ENCODE results near the gene PBLD. TPM values are rescaled to one million over a fixed set of nuclear protein-coding genes. Genes with fewer than 3 reads are reported as not detected.
A peak's percentile ranks its signal among the peaks of the same experiment; 100 is the strongest.

PBLD gene
- total and polyA plus RNA-seq, 3 experiments from 2014 or later: 0.95 to 1.7 (median 1.2) TPM

DNA sequence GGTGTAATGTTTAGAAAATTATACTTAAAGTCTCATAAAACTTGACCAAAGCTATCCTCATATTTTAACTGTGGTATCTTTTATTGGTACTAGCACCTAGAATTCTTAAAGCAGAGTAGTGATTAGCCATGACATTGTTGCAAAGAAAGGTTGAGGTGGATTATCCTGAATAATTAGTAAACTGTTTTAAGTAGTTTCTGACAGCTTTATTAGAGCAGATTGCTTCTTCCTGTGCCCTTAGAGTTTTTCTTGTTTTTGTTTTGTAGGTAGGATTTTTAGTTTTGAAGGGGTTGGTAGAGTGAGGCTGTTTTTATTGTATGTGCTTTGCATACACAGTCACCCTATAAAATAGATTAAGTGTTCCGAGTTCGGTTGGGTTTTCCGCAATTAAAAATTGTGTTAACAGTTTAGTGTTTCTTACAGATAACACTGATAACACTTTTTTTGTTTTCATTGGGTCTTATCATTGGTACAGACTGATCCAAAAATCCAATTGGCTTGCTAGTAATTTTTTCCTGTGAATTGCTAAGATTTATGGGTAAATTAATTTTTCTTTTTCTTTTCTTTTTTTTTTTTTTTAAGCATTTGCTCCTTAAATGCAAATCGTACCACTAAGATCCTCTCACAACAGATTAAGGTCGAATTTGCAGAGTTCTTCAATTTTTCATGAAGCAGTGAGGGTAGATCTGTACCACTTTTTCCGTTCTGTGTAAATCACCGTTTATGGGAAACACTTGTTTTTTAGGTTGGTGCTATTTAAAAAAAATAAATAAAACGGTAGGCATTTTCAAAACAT is 2.1 kb upstream of the PBLD start:
- Mint-ChIP-seq H3K9me3 (peaks cover 0 to 3% (median 0%) of the 10 kb centered on the region in 5 donors), H3K36me3 (peaks cover 0 to 61% (median 9%) of the 10 kb centered on the region in 3 donors), H3K4me1 (peaks cover 57 to 87% (median 74%) of the 10 kb centered on the region in 3 donors), H3K4me3 (peak overlapping the region; percentile 96 to 100 (median 100)), H3K27ac (peak overlapping the region; percentile 79 to 100 (median 98)), H3K27me3 (peaks cover 0 to 6% of the 10 kb centered on the region in 2 donors)
- H3K4me1 ChIP-seq (ENCODE audit: insufficient read depth, low read length): peaks cover 36% of the 10 kb centered on the region
- no peaks in the 10 kb centered on the region for H3K9me3 ChIP-seq (ENCODE audit: low read length)
- H3K27me3 ChIP-seq (ENCODE audit: insufficient read depth, low read length, poor library complexity, severe bottlenecking): no peaks in the 10 kb centered on the region
- peak overlapping the region; percentile 95 for H3K4me3 ChIP-seq (ENCODE audit: low read length)
- ChIA-PET CTCF (interaction anchor here (4.9 kb wide), 1 partner anchor 14 kb away, joined by 18 read pairs; no protein-coding TSS in a partner anchor), POLR2A (interaction anchor here (0.5 to 0.7 kb wide), 2 partner anchors 78 to 566 kb away, joined by 5 to 6 read pairs; partner anchors contain the start of gene DDX50)
- H3K27ac ChIP-seq (ENCODE audit: low read depth, low read length): peak overlapping the region; percentile 1
- no peak for DNase-seq
- peaks cover 16% of the 10 kb centered on the region for H3K36me3 ChIP-seq (ENCODE audit: insufficient read depth, low read length)

DNA sequence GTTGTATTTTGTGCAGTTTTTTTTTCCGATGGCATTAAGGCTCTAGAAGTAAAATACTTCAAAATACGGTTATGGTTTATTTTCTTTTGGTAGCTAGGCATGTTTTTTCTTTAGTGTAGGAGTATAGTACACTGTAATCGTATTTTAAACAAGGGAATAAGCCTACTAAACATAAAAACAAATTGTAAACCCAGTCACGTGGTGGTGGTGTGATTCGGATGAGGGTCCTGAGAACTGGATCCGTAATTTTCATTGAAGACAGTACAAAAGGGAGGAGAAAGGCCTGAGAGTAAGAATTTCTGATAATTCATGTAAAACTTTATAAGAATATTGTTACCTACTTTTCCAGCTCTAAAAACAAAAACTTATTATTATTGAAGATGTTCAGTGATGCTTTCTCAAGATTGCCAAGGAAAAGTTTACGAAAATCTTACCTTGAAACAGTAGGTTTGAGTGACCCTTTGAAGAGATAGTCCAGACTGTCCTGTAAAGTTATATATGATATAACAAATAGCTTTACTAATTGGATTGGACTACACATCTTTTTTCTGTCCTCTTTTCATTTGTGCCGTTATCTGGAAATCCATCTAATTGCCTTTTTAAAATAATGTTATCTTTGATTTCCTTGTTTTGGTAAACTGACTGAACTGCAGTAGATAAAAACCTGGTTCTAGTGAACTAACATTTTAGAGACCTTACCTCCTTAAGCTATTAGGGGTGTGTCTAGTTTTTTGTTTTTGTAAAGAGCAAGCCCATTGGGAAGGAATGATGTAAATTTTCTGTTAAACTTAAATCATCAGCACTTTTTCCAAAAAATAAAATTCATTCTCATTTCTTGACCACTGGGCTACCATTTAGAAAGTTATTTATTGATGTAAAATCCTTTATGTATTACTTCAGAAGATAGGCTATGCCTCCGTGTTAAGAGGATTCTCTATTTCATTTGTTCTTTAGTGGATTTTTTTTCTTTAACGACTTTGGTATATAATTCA is 1.0 kb upstream of the PBLD start:
- peak overlapping the region; percentile 96 for H3K27ac ChIP-seq (ENCODE audit: low read depth, low read length)
- Mint-ChIP-seq H3K27ac (peak overlapping the region; percentile 98 to 100 (median 100)), H3K9me3 (peaks cover 0 to 3% (median 0%) of the 10 kb centered on the region in 5 donors), H3K27me3 (peaks cover 0 to 6% of the 10 kb centered on the region in 2 donors), H3K4me1 (peaks cover 52 to 77% (median 65%) of the 10 kb centered on the region in 3 donors), H3K36me3 (peaks cover 0 to 50% (median 7%) of the 10 kb centered on the region in 3 donors), H3K4me3 (peak overlapping the region; percentile 96 to 100 (median 100))
- no peak for DNase-seq
- POLR2A ChIA-PET: interaction anchor here (0.5 to 2.5 kb wide), 6 partner anchors 15 to 569 kb away, joined by 3 to 23 read pairs (median 4); partner anchors contain the start of gene SIRT1
- H3K36me3 ChIP-seq (ENCODE audit: insufficient read depth, low read length): peaks cover 5% of the 10 kb centered on the region
- no peaks in the 10 kb centered on the region for H3K9me3 ChIP-seq (ENCODE audit: low read length)
- peaks cover 36% of the 10 kb centered on the region for H3K4me1 ChIP-seq (ENCODE audit: insufficient read depth, low read length)
- no peaks in the 10 kb centered on the region for H3K27me3 ChIP-seq (ENCODE audit: insufficient read depth, low read length, poor library complexity, severe bottlenecking)
- CTCF ChIA-PET: interaction anchor here (0.9 to 4.9 kb wide), 4 partner anchors 9 to 73 kb away, joined by 3 to 18 read pairs (median 5); partner anchors contain the start of gene RUFY2
- peak overlapping the region; percentile 95 for H3K4me3 ChIP-seq (ENCODE audit: low read length)

DNA sequence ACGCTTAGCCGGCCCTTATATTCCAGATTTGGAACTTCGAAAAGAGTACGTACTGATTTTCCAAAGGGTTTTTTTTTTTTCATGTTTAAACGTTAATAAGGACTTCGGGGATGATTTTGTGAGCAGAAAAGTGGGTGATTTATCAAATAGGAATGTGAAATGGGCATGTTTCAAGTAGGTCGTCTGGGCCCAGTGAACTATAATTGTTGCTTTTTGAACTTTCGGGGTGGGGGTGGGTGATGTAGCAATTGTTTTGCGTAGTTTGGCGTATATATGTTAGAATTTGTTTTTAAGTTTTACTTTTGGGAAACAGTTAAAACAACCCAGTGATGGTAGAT is 299 bp upstream of the PBLD start:
- H3K4me1 Mint-ChIP-seq: peaks cover 49 to 71% (median 60%) of the 10 kb centered on the region in 3 donors
- no peaks in the 10 kb centered on the region for H3K36me3 ChIP-seq (ENCODE audit: insufficient read depth, low read length)
- peak overlapping the region; percentile 96 for H3K27ac ChIP-seq (ENCODE audit: low read depth, low read length)
- no peak for DNase-seq
- ChIA-PET CTCF (interaction anchor here (0.9 to 4.9 kb wide), 4 partner anchors 9 to 74 kb away, joined by 3 to 18 read pairs (median 5); partner anchors contain the start of gene RUFY2), POLR2A (interaction anchor here (0.5 to 2.5 kb wide), 10 partner anchors 8 to 569 kb away, joined by 3 to 23 read pairs (median 6); partner anchors contain the start of gene SIRT1)
- no peaks in the 10 kb centered on the region for H3K9me3 ChIP-seq (ENCODE audit: low read length)
- H3K27ac Mint-ChIP-seq: peak overlapping the region; percentile 98 to 100 (median 100)
- peaks cover 0 to 44% (median 4%) of the 10 kb centered on the region in 3 donors for H3K36me3 Mint-ChIP-seq
- H3K4me3 Mint-ChIP-seq: peak overlapping the region; percentile 96 to 100 (median 100)
- peaks cover 36% of the 10 kb centered on the region for H3K4me1 ChIP-seq (ENCODE audit: insufficient read depth, low read length)
- peaks cover 0 to 3% (median 0%) of the 10 kb centered on the region in 5 donors for H3K9me3 Mint-ChIP-seq
- H3K27me3 ChIP-seq (ENCODE audit: insufficient read depth, low read length, poor library complexity, severe bottlenecking): no peaks in the 10 kb centered on the region
- H3K4me3 ChIP-seq (ENCODE audit: low read length): peak overlapping the region; percentile 95
- H3K27me3 Mint-ChIP-seq: peaks cover 0 to 6% of the 10 kb centered on the region in 2 donors

DNA sequence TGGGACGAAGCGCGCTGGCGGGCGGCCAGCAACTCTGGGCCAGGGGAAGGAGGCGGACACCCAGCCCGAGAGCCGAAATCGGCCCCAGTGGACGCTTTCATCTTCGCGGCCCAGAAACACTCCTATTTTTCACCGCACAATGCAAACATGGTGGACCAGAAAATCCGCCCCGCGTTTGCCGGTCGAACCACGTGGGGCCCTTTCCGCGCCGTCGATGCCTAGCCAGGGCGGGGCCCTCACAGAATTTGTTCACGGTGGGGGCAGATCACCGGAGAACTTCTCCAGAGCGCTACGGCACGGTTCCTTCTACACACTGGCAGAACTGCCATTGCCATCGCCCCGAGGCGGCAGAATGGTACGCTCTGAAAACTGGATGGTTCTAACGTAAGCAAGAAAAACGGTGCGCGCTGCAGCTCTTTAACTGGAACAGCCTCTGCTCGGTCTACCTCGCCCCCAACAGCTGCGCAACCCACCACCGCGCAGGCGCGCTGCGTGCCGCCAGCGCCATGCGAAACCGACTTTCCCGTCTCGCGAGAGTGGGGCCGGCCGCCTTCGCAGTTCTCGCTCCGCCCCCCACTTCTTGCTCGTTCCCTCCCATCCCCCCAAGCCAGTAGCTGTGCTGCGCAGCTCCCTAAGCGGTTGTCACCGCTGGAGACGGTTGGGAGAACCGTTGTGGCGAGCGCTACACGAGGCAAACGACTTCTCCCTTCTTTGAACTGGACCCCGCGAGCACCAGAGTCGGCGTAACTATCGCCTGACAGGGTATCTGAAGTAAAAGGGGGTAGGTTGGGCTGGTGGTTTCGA is 1.1 kb downstream of the PBLD start, which contains the start of gene HNRNPH3:
HNRNPH3 (plus strand) TSS at position 610 of the 804 bp plus-strand sequence. CDS start 5,158 bp downstream, outside the sequence.
- Histone ChIP-seq H3K9me3 (ENCODE audit: low read length) (no peaks in the 10 kb centered on the region), H3K27ac (ENCODE audit: low read depth, low read length) (peak within 1 kb of the TSS; percentile 96), H3K27me3 (ENCODE audit: insufficient read depth, low read length, poor library complexity, severe bottlenecking) (no peaks in the 10 kb centered on the region), H3K4me1 (ENCODE audit: insufficient read depth, low read length) (peaks cover 23% of the 10 kb centered on the region), H3K36me3 (ENCODE audit: insufficient read depth, low read length) (no peaks in the 10 kb centered on the region), H3K4me3 (ENCODE audit: low read length) (peak within 1 kb of the TSS; percentile 95)
- H3K4me1 Mint-ChIP-seq: peaks cover 38 to 58% (median 46%) of the 10 kb centered on the region in 3 donors
- peaks cover 0 to 36% (median 4%) of the 10 kb centered on the region in 3 donors for H3K36me3 Mint-ChIP-seq
- peaks cover 0 to 6% of the 10 kb centered on the region in 2 donors for H3K27me3 Mint-ChIP-seq
- POLR2A ChIA-PET: interaction anchor here (0.6 to 2.5 kb wide), 17 partner anchors 9 to 710 kb away, joined by 3 to 23 read pairs (median 7); partner anchors contain the start of genes DDX21, RUFY2 and SIRT1
- CTCF ChIA-PET: interaction anchor here (0.7 to 4.9 kb wide), 4 partner anchors 17 to 476 kb away, joined by 3 to 18 read pairs (median 4); no protein-coding TSS in a partner anchor
- peak; percentile 98 to 99 (median 99) for DNase-seq
- peaks cover 0 to 3% (median 0%) of the 10 kb centered on the region in 5 donors for H3K9me3 Mint-ChIP-seq
- peak within 1 kb of the TSS; percentile 98 to 100 (median 100) for H3K27ac Mint-ChIP-seq
- H3K4me3 Mint-ChIP-seq: peak within 1 kb of the TSS; percentile 96 to 100 (median 100)

DNA sequence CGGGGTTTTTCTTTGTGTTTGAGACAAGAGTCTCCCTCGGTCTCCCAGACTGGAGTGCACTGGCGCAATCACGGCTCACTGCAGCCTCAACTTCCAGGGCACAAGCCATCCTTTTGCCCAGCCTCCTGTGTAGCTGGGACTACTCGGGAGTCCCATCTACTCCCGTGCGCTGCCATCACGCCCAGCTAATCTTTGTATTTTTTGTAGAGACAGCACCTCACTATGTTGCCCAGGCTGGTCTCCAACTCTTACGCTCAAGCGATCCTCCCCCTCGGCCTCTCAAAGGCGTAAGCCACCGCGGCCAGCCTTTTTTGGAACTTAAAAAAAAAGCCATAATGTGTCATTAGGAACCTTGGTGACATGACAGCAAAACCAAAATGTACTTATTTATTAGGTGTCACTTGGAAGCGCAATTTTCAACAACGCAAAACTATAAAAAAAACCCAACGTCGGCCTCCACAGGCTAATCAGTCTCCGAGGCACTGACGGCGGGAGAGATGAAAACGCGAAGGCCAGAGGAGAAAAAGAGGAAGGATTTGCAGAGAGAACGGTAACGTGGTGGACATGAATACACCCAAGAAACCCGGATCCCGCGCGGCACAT is 1.8 kb downstream of the PBLD start:
- Histone ChIP-seq H3K4me1 (ENCODE audit: insufficient read depth, low read length) (peaks cover 16% of the 10 kb centered on the region), H3K4me3 (ENCODE audit: low read length) (peak overlapping the region; percentile 95), H3K27me3 (ENCODE audit: insufficient read depth, low read length, poor library complexity, severe bottlenecking) (no peaks in the 10 kb centered on the region), H3K36me3 (ENCODE audit: insufficient read depth, low read length) (no peaks in the 10 kb centered on the region), H3K27ac (ENCODE audit: low read depth, low read length) (peak overlapping the region; percentile 96), H3K9me3 (ENCODE audit: low read length) (no peaks in the 10 kb centered on the region)
- peaks cover 0 to 3% (median 0%) of the 10 kb centered on the region in 5 donors for H3K9me3 Mint-ChIP-seq
- CTCF ChIA-PET: interaction anchor here (1.8 kb wide), 1 partner anchor 476 kb away, joined by 4 read pairs; no protein-coding TSS in a partner anchor
- DNase-seq: no peak
- peaks cover 0 to 6% of the 10 kb centered on the region in 2 donors for H3K27me3 Mint-ChIP-seq
- peaks cover 32 to 51% (median 39%) of the 10 kb centered on the region in 3 donors for H3K4me1 Mint-ChIP-seq
- H3K4me3 Mint-ChIP-seq: peak overlapping the region; percentile 96 to 100 (median 100)
- H3K36me3 Mint-ChIP-seq: peaks cover 0 to 31% (median 2%) of the 10 kb centered on the region in 3 donors
- POLR2A ChIA-PET: interaction anchor here (1.0 to 2.5 kb wide), 8 partner anchors 17 to 567 kb away, joined by 3 to 23 read pairs (median 7); partner anchors contain the start of genes RUFY2 and SIRT1
- peak overlapping the region; percentile 98 to 100 (median 100) for H3K27ac Mint-ChIP-seq

DNA sequence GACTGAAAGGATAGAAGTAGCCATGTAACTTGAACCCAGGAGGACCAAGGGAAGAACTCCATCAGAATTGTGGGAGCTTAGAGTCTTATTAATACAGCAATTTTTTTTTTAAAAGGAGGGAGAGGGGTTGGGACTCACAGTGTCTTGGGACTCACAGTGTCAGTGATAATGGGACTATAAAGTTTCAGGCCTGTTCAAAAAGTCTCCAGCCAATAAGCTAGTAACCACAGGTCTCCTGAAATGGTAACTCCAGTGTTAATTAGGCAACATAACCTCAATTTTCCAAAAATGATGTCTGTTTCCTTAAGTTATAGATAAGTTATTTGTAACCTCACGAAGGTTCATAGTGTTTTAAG is 3.2 kb downstream of the PBLD start:
- Histone ChIP-seq H3K27me3 (ENCODE audit: insufficient read depth, low read length, poor library complexity, severe bottlenecking) (no peaks in the 10 kb centered on the region), H3K36me3 (ENCODE audit: insufficient read depth, low read length) (no peaks in the 10 kb centered on the region), H3K4me3 (ENCODE audit: low read length) (no peak overlapping the region), H3K9me3 (ENCODE audit: low read length) (no peaks in the 10 kb centered on the region), H3K27ac (ENCODE audit: low read depth, low read length) (no peak overlapping the region), H3K4me1 (ENCODE audit: insufficient read depth, low read length) (peaks cover 12% of the 10 kb centered on the region)
- ChIA-PET POLR2A (no interaction called here), CTCF (no interaction called here)
- no peak for DNase-seq
- H3K4me3 Mint-ChIP-seq: peak overlapping the region in 1 of 7 donors; percentile 76
- peaks cover 0 to 3% (median 0%) of the 10 kb centered on the region in 5 donors for H3K9me3 Mint-ChIP-seq
- H3K27me3 Mint-ChIP-seq: peaks cover 0 to 6% of the 10 kb centered on the region in 2 donors
- H3K4me1 Mint-ChIP-seq: peaks cover 18 to 36% (median 25%) of the 10 kb centered on the region in 3 donors
- peak overlapping the region in 2 of 8 donors; percentile 14 to 51 for H3K27ac Mint-ChIP-seq
- H3K36me3 Mint-ChIP-seq: peaks cover 0 to 26% (median 0%) of the 10 kb centered on the region in 3 donors

Data from CD8-positive, alpha-beta memory T cell (primary cell).